ENCODE data around the gene RPL32. TPM values are rescaled to one million over a fixed set of nuclear protein-coding genes. Genes with fewer than 3 reads are reported as not detected.
A peak's percentile ranks its signal among the peaks of the same experiment; 100 is the strongest.
"Not testable (repeated sequence)": the region's sequence is repeated elsewhere in the genome, so short reads cannot be mapped to it uniquely, and the experiment has no call there.

RPL32 gene
- total RNA-seq, 1 experiment from 2014 or later, result 1,240 TPM

GRCh38 chr3:12810013-12810780, 31.2 kb downstream of the RPL32 start:
- peak; percentile 92 for DNase-seq (ENCODE audit: low spot score)

GRCh38 chr3:12809435-12809834, 31.9 kb downstream of the RPL32 start:
- no peak for DNase-seq (ENCODE audit: low spot score)

GRCh38 chr3:12809001-12809400, 32.4 kb downstream of the RPL32 start:
- DNase-seq (ENCODE audit: low spot score), result no peak

GRCh38 chr3:12808587-12808986, 32.8 kb downstream of the RPL32 start:
- no peak for DNase-seq (ENCODE audit: low spot score)

GRCh38 chr3:12807601-12808359, 33.6 kb downstream of the RPL32 start:
- no peak for DNase-seq (ENCODE audit: low spot score)

GRCh38 chr3:12807066-12807465, 34.3 kb downstream of the RPL32 start:
- DNase-seq (ENCODE audit: low spot score), result no peak

GRCh38 chr3:12803371-12803770, 38.0 kb downstream of the RPL32 start:
- no peak for DNase-seq (ENCODE audit: low spot score)

GRCh38 chr3:12799525-12800440, 41.6 kb downstream of the RPL32 start:
- no peak for DNase-seq (ENCODE audit: low spot score)

- DNase-seq (ENCODE audit: low spot score), result no peak
These were observed 42.7 kb downstream of the RPL32 start for GRCh38 chr3:12798559-12799179.

GRCh38 chr3:12797892-12798558, 43.3 kb downstream of the RPL32 start:
- no peak for DNase-seq (ENCODE audit: low spot score)

GRCh38 chr3:12797124-12797891, 44.1 kb downstream of the RPL32 start:
- DNase-seq (ENCODE audit: low spot score), result no peak

GRCh38 chr3:12796171-12797123, 44.9 kb downstream of the RPL32 start, which contains the start of gene CAND2:
Gene CAND2, plus strand, starts transcription at chr3:12796680. Its CDS starts 41 bp downstream, at chr3:12796721.
- no peak for DNase-seq (ENCODE audit: low spot score)

- DNase-seq (ENCODE audit: low spot score), result no peak
These were observed 47.7 kb downstream of the RPL32 start for GRCh38 chr3:12793701-12794100.

GRCh38 chr3:12791430-12791829, 49.9 kb downstream of the RPL32 start:
- DNase-seq (ENCODE audit: low spot score), result no peak

GRCh38 chr3:12787967-12788690, 53.2 kb downstream of the RPL32 start:
- not testable (repeated sequence) for DNase-seq (ENCODE audit: low spot score)

- DNase-seq (ENCODE audit: low spot score), result not testable (repeated sequence)
These were observed 54.0 kb downstream of the RPL32 start for GRCh38 chr3:12787346-12787745.

GRCh38 chr3:12785096-12785495, 56.3 kb downstream of the RPL32 start:
- DNase-seq (ENCODE audit: low spot score), result no peak

Measured in A172 (cell line).